NCI-H2227 (cell line): ENCODE results near the gene ASCC1.
"Not testable (repeated sequence)": the region's sequence is repeated elsewhere in the genome, so short reads cannot be mapped to it uniquely, and the experiment has no call there.

Experiments used
- DNase-seq: peaks from one replicate; lab custom pipeline; 2025; ENCODE audit not compliant: unreplicated experiment; lab: John Stamatoyannopoulos, UW

ASCC1 gene

DNA sequence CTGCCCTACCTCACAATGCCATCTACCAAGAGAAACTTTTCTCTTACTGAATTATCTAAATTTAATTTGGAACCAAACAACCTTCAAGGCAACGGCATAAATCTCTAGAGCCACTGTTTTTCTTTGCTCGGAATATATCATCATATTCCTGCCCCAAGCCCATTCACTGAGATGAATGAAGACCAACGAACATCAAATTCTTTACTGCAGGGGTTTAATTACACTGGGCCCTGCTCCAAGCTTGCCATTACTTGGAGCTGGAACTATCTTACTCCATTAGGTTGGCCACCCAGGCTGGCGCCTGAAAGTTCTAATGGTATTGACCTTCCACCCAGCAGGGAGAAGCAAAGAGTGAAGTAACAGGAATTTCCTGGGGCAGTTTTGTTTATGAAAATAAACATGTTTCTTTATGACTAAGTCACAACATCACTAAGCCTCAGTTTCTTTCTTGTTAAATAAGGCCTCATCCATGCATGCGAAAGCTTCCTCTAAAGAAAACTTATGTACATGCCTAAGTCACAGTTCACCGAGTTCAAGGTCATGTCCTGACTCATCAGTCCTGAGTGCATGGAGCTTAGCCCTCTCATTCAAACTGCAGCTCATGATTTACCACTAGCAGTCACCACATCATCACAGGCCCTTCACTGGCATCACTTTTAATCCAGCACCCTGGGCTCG lies 42.3 kb downstream of the ASCC1 start:
- DNase-seq, result peak; percentile 43

DNA sequence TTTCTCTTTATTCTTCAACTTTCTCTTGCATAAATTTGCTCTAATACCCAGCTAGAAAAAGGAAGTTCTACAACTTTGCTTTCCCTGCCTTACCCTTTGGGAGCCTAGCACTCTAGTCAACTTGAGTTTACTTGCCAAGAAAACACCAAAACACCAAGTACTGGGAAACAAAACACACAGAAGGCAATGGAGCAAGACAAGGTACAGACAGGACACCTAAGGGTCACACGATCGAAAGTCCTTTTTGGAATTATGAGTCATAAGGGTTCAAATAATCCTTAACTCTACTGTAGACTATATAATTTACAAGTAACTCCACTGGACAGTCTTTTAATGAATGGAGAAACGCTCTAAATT lies 42.8 kb downstream of the ASCC1 start:
- no peak for DNase-seq

DNA sequence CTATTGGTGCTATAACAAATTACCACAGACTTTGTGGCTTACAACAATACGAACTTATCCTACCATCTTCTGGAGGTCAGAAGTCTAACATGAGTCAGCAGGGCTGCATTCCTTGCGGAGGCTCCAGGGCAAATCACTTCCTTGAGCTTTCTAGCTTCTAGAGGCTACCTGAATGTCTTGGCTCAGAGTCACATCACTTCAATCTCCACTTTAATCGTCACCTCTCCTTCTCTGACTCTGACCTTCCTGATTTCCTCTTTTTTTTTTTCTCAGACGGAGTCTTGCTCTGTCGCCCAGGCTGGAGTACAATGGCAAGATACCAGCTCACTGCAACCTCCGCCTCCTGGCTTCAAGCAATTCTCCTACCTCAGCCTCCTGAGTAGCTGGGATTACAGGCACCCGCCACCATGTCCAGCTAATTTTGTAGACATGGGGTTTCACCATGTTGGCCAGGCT lies 44.9 kb downstream of the ASCC1 start:
- no peak for DNase-seq

DNA sequence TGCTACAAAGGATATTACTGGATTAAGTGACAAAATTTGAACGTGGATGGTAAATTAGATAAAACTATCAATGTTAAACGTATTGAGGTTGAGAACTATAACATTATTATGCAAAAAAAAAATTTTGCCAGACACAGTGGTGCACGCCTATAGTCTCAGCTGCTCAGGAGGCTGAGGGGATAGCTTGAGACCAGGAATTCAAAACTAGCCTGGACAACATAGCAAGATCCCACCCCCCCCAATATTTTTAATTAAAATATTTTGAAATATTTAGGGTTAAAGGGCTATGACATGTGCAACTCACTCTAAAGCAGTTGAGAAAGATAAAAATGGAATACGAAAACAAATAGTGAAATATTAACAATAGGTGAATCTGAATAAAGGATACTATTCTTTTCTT lies 45.3 kb downstream of the ASCC1 start:
- no peak for DNase-seq

DNA sequence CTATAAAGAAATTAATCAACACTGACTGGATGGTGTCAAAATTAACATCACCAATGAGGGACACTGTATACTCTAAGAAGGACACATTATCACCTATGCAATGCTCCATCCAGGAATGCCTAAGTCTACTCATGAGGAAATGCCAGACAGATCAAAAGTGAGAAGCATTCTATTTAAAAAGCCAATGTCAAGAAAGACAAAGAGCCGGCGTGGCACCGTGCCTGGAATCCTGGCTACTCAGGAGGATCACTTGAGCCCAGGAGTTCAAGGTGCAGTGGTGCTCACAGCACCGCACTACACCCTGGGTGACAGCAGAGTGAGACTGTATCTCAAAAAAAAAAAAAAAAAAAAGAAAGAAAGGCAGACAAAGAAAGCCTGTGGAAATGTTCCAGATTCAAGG lies 45.8 kb downstream of the ASCC1 start:
- no peak for DNase-seq

DNA sequence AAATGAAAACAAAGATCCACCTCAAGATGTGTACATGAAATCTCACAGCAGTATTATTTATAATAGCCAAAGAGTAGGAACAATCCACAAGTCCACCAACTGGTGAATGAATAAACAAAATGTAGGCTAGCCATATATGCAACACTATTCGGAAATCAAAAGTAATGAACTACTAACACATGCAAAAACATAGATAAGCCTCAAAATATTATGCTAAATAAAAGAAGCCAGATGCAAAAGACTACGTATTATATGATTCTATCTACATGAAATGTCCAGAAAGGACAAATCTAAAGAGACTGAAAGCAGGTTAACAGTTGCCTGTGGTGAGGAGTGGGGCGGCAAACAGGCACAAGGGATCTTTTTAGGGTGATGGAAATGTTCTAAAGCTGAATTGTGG lies 49.0 kb downstream of the ASCC1 start:
- no peak for DNase-seq

DNA sequence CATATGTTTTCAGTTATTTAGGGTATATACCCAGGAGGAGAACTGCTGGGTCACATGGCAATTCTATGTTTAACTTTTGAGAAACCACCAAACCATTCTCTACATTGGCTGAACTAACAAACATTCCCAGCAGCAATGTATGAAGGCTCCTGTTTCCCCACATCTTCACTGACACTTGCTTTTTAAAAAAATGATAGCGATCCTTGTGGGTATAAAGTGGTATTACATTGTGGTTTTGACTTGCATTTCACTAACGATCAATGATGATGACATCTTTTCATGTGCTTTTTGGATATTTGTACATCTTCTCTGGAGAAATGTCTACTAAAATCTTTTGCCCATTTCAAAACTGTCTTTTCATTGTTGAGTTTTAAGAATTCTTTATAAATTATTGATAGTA lies 51.5 kb downstream of the ASCC1 start:
- no peak for DNase-seq

DNA sequence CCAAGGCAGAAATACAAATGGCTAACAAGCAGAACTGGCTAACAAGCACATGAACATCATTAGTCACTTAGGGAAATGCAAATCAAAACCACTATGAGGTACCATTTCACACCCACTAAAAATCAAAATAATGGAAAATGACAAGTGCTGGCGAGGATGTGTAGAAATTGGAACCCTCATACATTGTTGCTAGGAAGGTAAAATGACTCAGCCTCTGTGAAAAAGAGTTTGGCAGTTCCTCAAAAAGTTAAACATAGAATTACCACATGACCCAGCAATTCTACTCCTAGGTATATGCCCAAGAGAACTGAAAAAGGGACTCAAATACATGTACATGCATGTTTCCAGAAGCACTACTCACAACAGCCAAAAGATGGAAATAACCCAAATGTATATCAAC lies 53.1 kb downstream of the ASCC1 start:
- no peak for DNase-seq

DNA sequence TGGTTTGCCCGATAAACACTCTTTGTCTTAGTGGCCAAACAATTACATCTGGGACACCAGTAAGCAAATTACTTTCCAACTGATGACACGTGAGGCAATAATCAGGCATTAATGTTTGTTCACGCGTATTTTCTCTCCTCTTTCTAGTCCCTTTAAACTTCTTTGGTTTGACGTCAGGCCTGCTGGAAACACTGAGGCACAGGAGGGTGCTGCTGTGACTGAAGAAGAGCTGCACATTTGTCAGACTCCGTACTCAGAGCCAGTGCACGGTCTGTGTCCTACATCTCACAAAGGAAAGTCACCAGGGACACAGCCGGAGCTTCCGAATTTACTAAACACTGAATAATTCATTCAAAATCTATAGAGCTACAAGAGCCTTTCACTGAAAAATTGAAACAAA lies 57.9 kb downstream of the ASCC1 start:
- no peak for DNase-seq

DNA sequence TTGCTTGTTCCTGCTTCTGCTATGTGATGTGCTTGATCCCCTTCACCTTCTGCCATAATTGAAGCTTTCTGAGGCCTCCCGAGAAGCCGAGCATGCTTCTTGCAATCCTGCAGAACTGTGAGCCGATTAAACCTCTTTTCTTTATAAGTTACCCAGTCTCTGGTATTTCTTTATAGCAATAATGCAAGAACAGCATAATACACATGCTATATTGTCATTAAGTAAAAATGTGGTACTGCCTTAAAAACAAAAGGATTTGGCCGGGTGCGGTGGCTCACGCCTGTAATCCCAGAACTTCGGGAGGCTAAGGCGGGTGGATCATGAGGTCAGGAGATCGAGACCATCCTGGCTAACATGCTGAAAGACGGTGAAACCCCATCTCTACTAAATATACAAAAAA lies 59.9 kb downstream of the ASCC1 start:
- DNase-seq, result no peak

DNA sequence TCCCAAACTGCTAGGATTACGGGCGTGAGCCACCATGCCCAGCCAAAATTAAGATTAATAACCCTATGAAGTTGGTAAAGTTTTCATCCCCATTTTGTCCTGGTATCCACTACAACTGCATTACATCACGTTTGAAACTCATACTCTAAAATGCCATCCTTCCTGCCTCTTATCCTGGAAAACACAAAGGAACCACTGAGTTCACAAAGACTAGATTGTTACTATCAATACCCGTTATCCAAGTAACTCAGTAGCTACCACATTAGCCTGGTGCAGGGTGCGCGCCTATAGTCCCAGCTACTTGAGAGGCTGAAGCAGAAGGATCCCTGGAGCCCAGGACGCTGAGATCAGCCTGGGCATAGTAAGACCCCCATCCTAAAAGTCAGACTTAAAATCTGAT lies 63.8 kb downstream of the ASCC1 start:
- no peak for DNase-seq

DNA sequence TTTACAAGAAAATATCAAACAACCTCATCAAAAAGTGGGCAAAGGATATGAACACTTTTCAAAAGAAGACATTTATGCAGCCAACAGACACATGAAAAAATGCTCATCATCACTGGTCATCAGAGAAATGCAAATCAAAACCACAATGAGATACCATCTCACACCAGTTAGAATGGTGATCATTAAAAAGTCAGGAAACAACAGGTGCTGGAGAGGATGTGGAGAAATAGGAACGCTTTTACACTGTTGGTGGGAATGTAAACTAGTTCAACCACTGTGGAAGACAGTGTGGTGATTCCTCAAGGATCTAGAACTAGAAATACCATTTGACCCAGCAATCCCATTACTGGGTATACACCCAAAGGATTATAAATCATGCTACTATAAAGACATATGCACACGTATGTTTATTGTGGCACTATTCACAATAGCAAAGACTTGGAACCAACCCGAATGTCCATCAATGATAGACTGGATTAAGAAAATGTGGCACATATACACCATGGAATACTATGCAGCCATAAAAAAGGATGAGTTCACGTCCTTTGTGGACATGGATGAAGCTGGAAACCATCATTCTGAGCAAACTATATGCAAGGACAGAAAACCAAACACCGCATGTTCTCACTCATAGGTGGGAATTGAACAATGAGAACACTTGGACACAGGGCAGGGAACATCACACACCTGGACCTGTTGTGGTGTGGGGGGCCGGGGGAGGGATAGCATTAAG lies 65.2 kb downstream of the ASCC1 start:
- DNase-seq, result not testable (repeated sequence)

DNA sequence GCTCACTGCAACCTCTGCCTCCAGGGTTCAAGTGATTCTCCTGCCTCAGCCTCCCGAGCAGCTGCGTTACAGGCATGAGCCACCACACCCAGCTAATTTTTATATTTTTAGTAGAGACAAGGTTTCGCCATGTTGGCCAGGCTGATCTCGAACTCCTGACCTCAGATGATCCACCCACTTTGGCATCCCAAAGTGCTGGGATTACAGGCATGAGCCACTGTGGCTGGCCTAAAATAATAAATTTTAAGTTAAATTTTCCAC lies 68.8 kb downstream of the ASCC1 start:
- DNase-seq, result not testable (repeated sequence)

DNA sequence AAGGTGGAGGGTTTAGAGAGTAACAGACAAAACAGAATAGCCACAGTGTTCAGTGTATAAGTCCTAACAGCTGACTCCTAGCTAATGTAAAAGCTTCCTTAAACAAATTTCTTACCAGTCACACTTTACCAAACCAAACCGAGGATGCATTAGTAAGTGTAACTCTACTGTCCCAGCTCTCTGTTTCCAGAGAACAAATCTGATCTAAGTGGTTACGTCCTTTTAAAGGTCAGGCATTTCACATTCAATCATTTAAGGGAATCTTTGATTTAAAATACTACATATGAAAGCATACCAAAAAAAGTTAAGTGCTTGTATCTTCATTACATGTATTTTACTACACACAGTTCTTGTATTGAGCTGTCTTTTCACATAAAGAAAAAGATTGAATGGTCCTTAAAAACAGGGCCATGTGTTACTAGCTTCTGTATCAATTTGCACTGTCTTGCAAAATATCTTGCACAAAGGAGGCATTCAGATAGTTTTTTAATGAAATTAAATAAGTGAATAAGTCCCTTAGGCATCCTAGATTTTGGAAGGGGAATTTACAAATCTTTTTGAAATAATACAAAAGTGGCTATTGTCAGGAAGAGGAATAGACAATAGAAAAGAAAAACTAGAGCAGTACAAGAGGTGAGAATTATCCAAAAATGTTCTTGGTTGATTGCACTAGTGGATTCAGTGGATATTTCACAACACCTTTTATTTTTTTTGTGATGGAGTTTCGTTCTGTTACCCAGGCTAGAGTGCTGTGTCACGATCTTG lies 69.3 kb downstream of the ASCC1 start:
- DNase-seq, result no peak

DNA sequence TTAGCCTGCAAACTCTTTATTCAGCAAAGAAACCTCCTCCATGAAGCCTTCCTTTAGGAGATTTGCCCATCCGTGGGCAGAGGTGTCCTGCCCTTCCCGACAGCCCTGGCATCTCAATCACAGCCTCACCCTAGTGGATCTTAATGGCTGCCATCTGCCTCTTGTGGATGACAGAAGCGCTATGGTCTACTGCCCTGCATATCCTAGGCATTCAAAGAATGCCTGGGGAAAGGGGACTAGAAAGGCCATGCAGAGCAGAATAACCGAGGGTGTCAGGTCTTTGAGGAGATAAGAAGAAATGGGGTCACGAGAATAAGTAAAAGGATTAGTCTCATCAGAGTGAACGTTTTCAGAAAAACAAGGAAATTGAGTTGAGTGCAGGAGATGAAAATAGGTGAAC lies 70.0 kb downstream of the ASCC1 start:
- no peak for DNase-seq

DNA sequence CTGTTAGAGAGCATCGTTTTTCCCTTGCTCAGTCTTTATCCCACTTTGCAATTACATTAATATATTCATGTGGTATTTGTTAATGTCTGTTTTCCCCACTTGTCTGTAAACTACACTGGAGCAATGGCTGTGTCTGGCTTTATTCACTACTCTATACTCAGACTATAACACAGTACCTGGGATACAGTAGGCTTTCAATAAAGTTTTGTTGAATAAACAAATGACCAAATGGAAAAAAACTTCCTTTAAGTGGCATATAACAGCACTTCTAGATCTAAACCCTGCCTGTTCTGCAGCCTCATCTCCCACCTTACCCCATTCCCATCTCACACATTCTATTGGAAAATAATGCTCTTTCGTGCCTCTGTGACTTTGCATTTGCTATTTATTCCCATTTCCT lies 70.4 kb downstream of the ASCC1 start:
- DNase-seq, result no peak

DNA sequence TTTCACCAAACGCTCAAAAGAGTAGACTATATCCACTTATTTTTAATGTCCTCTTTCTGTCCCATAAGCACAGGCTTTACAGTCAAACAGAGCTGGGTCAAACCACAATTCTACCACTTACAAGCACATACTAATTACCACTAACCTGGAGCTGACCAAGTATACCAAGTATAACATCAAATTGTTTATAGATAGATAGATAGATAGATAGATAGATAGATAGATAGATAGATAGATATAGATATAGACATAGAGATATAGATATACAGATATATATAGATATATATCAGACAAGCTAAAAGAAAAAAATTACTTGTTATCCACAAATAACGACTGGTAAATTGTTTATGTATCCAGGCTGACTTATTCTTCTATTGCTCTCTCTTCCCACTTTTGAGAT lies 75.2 kb downstream of the ASCC1 start:
- no peak for DNase-seq

DNA sequence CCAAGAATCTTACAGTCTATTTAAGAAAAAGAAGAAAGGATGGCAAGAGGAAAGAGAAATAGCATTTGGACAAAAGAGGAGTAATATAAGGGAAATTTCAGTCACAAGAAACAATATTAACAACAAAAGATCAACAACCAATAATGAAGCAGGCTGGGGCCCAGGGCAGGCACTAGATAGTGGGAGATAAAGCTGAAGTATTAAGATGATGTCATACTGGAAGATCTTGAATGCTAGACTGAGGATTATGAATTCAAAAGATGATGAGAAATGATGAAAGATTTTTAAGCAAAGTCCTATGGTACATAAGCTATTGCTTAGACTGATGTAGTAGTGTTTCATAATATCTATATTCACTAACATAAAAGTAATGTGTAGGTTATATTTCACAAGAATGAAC lies 75.9 kb downstream of the ASCC1 start:
- no peak for DNase-seq

DNA sequence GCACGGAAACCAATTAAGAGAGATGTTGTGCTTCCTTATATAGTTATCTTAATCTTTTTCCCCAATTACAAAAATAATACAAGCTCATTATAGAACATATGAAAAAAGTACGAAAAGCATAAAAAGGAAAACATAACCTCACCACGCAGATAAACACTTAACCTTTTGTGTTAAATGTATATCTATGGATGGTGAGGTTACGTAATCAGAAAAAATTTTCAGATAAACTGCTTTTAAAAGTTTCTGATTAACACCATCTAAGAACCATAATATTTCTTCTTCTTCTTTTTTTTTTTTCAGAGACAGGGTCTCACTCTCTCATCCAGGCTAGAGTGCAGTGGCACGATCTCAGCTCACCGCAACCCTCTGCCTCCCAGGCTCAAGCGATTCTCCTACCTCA lies 78.5 kb downstream of the ASCC1 start:
- no peak for DNase-seq

DNA sequence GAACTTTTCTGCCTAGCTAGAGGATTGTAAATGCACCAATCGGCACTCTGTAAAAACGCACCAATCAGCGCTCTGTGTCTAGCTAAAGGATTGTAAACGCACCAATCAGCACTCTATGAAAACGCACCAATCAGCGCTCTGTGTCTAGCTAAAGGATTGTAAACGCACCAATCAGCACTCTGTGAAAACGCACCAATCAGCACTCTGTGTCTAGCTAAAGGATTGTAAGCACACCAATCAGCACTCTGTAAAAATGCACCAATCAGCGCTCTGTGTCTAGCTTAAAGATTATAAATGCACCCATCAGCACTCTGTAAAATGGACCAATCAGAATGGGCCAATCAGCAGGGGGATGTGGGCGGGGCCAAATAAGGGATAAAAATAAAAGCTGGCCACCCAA lies 79.9 kb downstream of the ASCC1 start:
- DNase-seq, result not testable (repeated sequence)

DNA sequence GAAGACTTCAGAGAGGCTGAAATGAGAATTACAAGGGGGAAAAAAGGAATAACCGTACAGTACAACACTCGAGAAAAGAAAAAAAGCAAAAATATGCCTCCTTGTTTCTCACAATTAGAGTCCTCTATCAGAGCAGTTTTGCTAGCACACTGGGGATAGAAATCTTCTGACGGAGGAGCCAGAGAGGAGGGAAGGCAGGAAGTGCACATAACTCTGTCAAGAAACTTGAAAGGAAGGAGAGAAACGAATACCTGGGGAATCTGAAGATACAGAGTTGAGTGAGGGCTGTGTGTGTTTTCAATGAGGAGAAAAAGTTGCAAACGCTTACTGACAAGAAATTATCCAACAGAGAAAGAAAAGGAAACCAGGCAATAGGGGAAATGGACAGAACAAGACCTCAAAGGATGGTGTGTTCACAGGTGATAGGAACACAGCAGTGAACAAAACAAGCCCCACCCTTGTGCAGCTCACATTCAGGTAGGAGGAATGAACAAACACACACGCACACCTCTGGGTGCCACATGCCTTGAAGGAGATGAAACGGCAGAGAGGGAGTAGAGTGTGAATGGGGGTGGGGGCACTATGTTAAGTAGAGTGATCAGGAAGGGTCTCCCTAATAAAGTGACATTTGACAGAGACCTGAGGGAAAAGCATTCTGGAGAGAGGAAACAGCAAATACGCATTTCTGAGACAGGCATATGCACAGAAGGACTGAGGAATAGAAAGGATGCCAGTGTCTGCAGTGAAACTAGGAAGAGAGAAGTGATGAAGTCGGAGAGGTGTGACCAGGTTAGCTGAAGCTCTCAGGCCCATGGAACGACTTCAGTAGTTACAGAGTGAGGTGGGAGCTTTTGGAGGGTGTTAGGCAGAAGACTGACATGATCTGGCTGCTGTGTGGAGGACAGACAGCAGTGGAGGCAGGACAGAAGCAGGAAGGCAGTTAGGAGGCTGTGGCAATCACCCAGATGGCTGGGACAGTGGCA lies 81.0 kb downstream of the ASCC1 start:
- no peak for DNase-seq
